22Rv1 (cell line): ENCODE results near the gene VPS35L.

Experiments
- CTCF ChIP-seq: fragments of 450-650 bp; IDR thresholded peaks from 2 replicates; pipeline ENCODE4 v1.5.1; 2017; ENCODE audit warnings: mild to moderate bottlenecking
- ZFX ChIP-seq: fragments of 450-650 bp; IDR thresholded peaks from 2 replicates; pipeline ENCODE4 v1.6.1; 2017; ENCODE audit warnings: antibody characterized with exemption, borderline replicate concordance

- no peak for TF ChIP-seq CTCF
- TF ChIP-seq ZFX, result no peak
These were observed 149.6 kb downstream of the VPS35L start for GRCh38 chr16:19705146-19705501.
